Stimulated activated CD4-positive, alpha-beta T cell treated with anti-CD3 and anti-CD28 coated beads, TNF-alpha, amount 100 ng/mL, for 48 hours (primary cell): ENCODE measurements around the gene SLC35A2.

ENCODE experiments used
- DNase-seq, 3 donors: peaks; one replicate each; pipeline ENCODE4 v3.0.0-alpha.2; 2020; ENCODE audit warnings: low read depth in 3 of 3

SLC35A2 gene

GRCh38 chrX:48911412-48912182 lies at the start of gene SLC35A2:
TSS of gene SLC35A2 (minus strand) at chrX:48911646. CDS start at chrX:48911636, 10 bp downstream.
- DNase-seq, result peak; percentile 75 to 81 (median 80)

GRCh38 chrX:48960291-48960690 lies 48.8 kb upstream of the SLC35A2 start:
- DNase-seq, result no peak

- no peak for DNase-seq
Measured at GRCh38 chrX:48958635-48959094, 47.2 kb upstream of the SLC35A2 start.

DNA sequence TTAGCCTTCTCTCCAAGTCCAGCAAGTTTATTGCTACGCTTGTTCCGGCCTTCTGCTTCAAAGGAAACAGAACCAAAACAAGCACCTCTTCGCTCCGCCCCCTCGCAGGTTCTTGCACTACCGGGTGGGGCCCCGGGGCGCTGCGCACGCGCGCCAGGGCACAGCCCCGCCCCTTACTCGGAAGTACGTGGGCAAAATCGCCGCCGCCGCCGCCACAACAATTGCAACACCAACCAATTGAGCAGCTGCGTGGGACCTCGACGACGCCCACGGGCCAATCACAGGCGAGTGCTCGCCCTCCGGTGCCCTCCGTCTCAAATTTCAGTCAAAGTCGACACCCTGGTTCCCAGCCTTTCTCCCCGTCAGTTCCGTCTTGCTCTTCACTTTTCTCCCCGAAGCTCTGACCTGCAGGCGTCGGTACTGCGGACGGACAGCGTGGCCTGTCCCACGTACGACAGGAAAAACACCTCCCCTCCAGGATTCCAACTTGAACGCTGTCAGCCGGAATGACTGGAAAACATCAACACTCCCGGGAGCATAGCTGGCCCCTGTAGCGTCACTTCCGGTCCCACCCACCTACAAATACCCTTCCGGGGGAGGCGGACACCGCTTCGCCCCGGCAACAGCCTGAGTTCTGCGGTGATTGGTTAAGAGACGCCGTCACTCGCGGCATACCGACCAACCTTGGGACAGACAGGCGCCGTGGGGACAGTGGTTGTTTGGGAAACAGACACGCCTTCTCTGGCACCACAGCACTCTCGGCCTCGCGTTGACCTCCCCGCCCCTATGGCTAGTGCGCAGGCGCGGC lies 46.6 kb upstream of the SLC35A2 start:
- peak; percentile 78 to 91 (median 79) for DNase-seq

- DNase-seq, result peak in 1 of 3 donors; percentile 53
Measured at GRCh38 chrX:48957477-48957826, 46.0 kb upstream of the SLC35A2 start, which contains the start of gene OTUD5. TSS of gene OTUD5 (minus strand) at chrX:48957607. CDS start at chrX:48957570, 37 bp downstream.

- DNase-seq, result no peak
Measured at GRCh38 chrX:48956728-48957414, 45.4 kb upstream of the SLC35A2 start.

DNA sequence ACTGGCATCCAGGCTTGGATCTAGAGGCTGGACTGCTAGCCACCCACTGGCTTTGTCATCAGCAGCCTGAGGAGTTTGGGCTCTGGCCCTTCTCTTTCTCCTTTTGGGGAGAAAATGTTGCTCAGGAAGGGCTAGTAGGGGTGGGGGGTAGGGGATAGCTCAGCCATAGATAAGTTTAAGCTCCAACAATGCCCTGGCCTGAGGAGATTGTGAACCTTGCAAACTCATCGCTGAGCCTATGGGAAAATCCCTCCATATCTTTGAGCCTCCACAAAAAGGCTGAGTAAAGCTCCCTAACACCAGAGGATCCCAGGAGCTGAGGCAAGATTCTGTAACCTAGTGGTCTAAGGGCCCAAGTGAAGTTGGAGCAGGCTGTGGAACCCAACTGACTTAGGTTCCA lies 37.1 kb upstream of the SLC35A2 start:
- DNase-seq, result no peak

DNA sequence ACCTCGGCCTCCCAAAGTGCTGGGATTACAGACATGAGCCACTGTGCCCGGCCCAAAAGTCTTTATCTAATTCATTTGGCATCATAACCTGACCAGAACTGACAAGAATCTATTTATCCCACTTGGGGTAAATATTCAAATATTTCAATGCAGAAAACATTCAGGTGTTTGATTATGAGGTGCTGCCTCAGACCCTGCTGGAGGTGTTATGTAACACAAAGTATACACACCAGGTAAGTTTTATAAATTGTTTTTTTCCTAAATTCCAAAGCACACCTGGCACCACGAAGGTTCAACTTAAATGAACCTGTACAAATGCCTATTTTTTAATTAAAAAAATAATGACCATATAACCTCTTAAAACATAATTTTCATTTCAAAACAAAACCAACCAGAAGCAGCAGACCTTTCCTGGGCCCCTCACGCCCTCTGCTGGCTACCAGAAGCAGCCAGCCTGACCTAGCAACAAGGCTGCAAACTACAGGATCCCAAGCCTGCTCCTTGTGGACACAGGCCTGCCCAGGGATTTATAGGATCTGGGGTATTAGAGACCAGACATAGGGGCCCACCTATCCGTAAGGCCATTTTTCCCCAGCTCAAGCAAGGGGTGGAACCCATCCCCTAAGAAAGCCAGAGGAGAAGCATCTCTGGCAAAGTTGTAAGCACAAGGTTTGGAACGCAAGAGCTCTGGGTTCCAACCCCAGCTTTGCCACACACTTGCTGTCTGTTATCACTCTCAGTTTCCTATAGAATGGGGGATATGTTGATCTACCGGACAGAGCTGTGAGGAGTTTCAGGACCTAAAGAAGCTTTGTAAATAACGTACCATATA lies 34.3 kb upstream of the SLC35A2 start:
- DNase-seq, result peak in 1 of 3 donors; percentile 61

GRCh38 chrX:48942895-48943294 lies 31.4 kb upstream of the SLC35A2 start:
- DNase-seq, result no peak

DNA sequence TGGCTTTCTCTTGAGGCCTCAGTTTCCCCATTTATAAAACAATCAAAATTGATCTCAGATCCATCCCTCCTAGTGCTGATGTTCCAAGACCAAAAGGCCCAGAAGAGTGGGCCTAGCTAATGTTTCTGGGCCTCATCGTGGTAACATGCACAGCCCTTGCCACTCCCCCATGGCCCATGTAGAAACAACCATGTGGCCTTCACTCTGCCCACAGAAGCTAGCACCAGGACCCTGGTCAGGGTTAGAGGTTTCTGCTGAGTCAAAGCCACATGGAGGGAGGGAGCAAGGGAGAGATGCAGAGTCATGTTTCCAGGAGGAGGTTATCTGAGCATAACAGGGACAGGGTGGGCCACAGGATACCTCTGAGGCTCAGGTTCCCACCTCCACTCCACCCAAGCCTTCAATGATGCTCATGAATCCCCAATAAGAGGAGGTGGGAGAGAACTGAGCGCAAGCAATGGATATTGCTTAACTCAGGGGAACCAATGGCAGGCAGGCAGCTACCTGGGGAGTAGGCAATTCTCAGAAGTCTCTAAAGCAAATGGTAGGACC lies 29.0 kb upstream of the SLC35A2 start:
- no peak for DNase-seq

- no peak for DNase-seq
Measured at GRCh38 chrX:48939524-48940228, 28.2 kb upstream of the SLC35A2 start.

- peak; percentile 52 to 74 (median 73) for DNase-seq
Measured at GRCh38 chrX:48938721-48939425, 27.4 kb upstream of the SLC35A2 start.

- peak; percentile 79 to 88 (median 86) for DNase-seq
Measured at GRCh38 chrX:48937054-48937907, 25.8 kb upstream of the SLC35A2 start.

- DNase-seq, result no peak
Measured at GRCh38 chrX:48936429-48937053, 25.1 kb upstream of the SLC35A2 start.

DNA sequence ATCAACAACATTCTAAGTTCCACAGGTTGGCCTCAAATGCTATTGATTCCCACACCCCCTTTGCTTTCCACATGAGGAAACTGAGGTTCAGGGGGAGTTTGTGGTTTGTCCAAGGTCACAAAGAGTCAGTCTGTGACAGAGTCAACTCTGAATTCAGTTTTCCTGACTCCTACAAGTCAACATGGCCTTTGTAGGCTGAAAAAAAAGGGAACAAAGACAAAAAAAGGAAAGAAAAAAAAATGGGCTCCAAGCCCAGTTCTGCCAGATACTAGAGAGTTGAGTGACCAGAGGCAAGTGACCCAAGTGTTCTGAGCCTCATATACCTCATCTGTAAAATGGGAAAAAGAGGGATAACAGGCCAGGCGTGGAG lies 23.8 kb upstream of the SLC35A2 start:
- DNase-seq, result no peak

- DNase-seq, result no peak
Measured at GRCh38 chrX:48934581-48935300, 23.3 kb upstream of the SLC35A2 start.

GRCh38 chrX:48933757-48934156 lies 22.3 kb upstream of the SLC35A2 start:
- DNase-seq, result no peak
